GM12875 (cell line): ENCODE measurements around the gene ADAMTS10.
"Not testable (repeated sequence)": the region's sequence is repeated elsewhere in the genome, so short reads cannot be mapped to it uniquely, and the experiment has no call there.

ENCODE experiments used
- H3K4me3 ChIP-seq: one replicate; pipeline ENCODE4 v1.5.1; 2011; ENCODE audit warnings: low read depth, low read length, control low read depth
- TF ChIP-seq, protein P1 (sequence below): IDR thresholded peaks from 2 replicates; pipeline ENCODE4 v1.5.1; 2011; ENCODE audit warnings: low read depth, mild to moderate bottlenecking, control low read depth, inconsistent platforms, low read length, moderate library complexity, borderline replicate concordance; ENCODE audit not compliant: insufficient read depth

ADAMTS10 gene

GRCh38 chr19:8573316-8573715, 37.2 kb downstream of the ADAMTS10 start:
- TF ChIP-seq, protein P1, sequence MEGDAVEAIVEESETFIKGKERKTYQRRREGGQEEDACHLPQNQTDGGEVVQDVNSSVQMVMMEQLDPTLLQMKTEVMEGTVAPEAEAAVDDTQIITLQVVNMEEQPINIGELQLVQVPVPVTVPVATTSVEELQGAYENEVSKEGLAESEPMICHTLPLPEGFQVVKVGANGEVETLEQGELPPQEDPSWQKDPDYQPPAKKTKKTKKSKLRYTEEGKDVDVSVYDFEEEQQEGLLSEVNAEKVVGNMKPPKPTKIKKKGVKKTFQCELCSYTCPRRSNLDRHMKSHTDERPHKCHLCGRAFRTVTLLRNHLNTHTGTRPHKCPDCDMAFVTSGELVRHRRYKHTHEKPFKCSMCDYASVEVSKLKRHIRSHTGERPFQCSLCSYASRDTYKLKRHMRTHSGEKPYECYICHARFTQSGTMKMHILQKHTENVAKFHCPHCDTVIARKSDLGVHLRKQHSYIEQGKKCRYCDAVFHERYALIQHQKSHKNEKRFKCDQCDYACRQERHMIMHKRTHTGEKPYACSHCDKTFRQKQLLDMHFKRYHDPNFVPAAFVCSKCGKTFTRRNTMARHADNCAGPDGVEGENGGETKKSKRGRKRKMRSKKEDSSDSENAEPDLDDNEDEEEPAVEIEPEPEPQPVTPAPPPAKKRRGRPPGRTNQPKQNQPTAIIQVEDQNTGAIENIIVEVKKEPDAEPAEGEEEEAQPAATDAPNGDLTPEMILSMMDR, result no peak
- H3K4me3 ChIP-seq, result no peak overlapping the region

- H3K4me3 ChIP-seq, result no peak overlapping the region
- TF ChIP-seq, protein P1, result no peak
Measured at GRCh38 chr19:8571006-8571411, 39.5 kb downstream of the ADAMTS10 start.

- TF ChIP-seq, protein P1, result no peak
- H3K4me3 ChIP-seq, result no peak overlapping the region
Measured at GRCh38 chr19:8569066-8569771, 41.3 kb downstream of the ADAMTS10 start.

- TF ChIP-seq, protein P1, result no peak
- H3K4me3 ChIP-seq, result no peak overlapping the region
Measured at GRCh38 chr19:8567522-8568172, 42.9 kb downstream of the ADAMTS10 start.

DNA sequence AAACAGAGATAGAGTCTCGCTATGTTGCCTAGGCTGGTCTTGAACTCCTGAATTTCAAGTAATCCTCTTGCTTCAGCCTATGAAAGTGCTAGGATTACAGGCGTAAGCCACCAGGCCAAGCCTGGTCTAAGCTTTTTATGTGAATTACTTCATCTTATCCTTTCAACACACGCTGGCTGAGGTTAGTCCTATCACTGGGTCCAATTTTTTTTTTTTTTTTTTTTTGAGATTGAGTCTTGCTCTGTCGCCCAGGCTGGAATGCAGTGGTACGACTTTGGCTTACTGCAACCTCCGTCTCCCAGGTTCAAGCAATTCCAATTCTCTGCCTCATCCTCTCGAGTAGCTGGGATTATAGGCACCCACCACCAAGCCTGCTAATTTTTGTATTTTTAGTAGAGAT, 43.7 kb downstream of the ADAMTS10 start:
- TF ChIP-seq, protein P1, result no peak

DNA sequence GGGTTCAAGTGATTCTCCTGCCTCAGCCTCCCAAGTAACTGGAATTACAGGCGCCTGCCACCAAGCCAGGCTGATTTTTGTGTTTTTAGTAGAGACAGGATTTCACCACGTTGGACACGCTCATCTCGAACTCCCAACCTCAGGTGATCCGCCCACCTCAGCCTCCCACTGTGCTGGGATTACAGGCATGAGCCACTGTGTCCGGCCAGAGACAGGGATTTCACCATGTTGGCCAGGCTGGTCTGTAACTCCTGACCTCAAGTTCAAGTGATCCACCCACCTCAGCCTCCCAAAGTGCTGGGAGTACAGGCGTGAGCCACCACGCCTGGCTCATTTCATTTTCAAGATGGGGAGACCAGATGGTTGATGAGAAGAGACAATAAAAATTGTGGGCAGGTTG, 45.6 kb downstream of the ADAMTS10 start:
- H3K4me3 ChIP-seq, result not testable (repeated sequence)

More for the DNA sequence above, 43.7 kb downstream of the ADAMTS10 start:
- H3K4me3 ChIP-seq, result no peak overlapping the region

GRCh38 chr19:8561075-8561764, 49.3 kb downstream of the ADAMTS10 start:
- no peak overlapping the region for H3K4me3 ChIP-seq
- TF ChIP-seq, protein P1, result no peak
